Type B pancreatic cell (in vitro differentiated cells): ENCODE data around the gene C11orf98. TPM values are rescaled to one million over a fixed set of nuclear protein-coding genes. Genes with fewer than 3 reads are reported as not detected.
"Not testable (repeated sequence)": the region's sequence is repeated elsewhere in the genome, so short reads cannot be mapped to it uniquely, and the experiment has no call there.

Experiments used
- DNase-seq: peaks from one replicate; pipeline ENCODE4 v3.0.0; 2021; ENCODE audit warnings: mixed read lengths; ENCODE audit not compliant: unreplicated experiment; ENCODE audit errors: extremely low spot score
- H3K27ac Mint-ChIP-seq: 2 replicates; pipeline ENCODE4 v1.8.0; 2021; ENCODE audit warnings: mild to moderate bottlenecking, mixed read lengths
- H3K27me3 Mint-ChIP-seq: 2 replicates; pipeline ENCODE4 v1.8.0; 2021; ENCODE audit warnings: mixed read lengths
- H3K36me3 Mint-ChIP-seq: 2 replicates; pipeline ENCODE4 v1.8.0; 2021; ENCODE audit warnings: mixed read lengths
- H3K4me1 Mint-ChIP-seq: one replicate; pipeline ENCODE4 v1.8.0; 2021; ENCODE audit warnings: mixed read lengths; ENCODE audit not compliant: unreplicated experiment
- H3K4me3 Mint-ChIP-seq: 2 replicates; pipeline ENCODE4 v1.8.0; 2021; ENCODE audit warnings: mild to moderate bottlenecking, mixed read lengths
- H3K9me3 Mint-ChIP-seq: 2 replicates; pipeline ENCODE4 v1.8.0; 2021; ENCODE audit warnings: mixed read lengths
- CTCF ChIP-seq: fragments of 200-600 bp; sonication (generic); conservative IDR thresholded peaks from 2 replicates; pipeline ENCODE4 v1.5.0; 2021; ENCODE audit warnings: antibody characterized with exemption, mild to moderate bottlenecking
- total RNA-seq: library from RNA; stranded (reverse); gene quantifications from 2 replicates; pipeline ENCODE4 v1.2.1, GENCODE V29; 2021; ENCODE audit warnings: low replicate concordance

The C11orf98 gene
- total RNA-seq, 1 donor from 2014 or later = 69.2 TPM

GRCh38 chr11:62705880-62706849 is 41.2 kb upstream of the C11orf98 start:
- Mint-ChIP-seq H3K36me3 (peaks cover 13% of the 10 kb centered on the region), H3K27ac (peak overlapping the region; percentile 90), H3K9me3 (no peaks in the 10 kb centered on the region)

GRCh38 chr11:62705413-62705812 is 40.4 kb upstream of the C11orf98 start:
- peak overlapping the region; percentile 95 for H3K4me3 Mint-ChIP-seq
- H3K27ac Mint-ChIP-seq = peak overlapping the region; percentile 90
- H3K9me3 Mint-ChIP-seq = no peaks in the 10 kb centered on the region
- peaks cover 33% of the 10 kb centered on the region for H3K4me1 Mint-ChIP-seq
- TF ChIP-seq CTCF = no peak
- H3K36me3 Mint-ChIP-seq = peaks cover 12% of the 10 kb centered on the region
- no peaks in the 10 kb centered on the region for H3K27me3 Mint-ChIP-seq
- no peak for DNase-seq

More at GRCh38 chr11:62705880-62706849, 41.2 kb upstream of the C11orf98 start:
- peak; percentile 97 for DNase-seq
- no peak for TF ChIP-seq CTCF
- Mint-ChIP-seq H3K4me3 (peak overlapping the region; percentile 95), H3K4me1 (peaks cover 33% of the 10 kb centered on the region), H3K27me3 (no peaks in the 10 kb centered on the region)

- H3K36me3 Mint-ChIP-seq = peaks cover 12% of the 10 kb centered on the region
- H3K4me3 Mint-ChIP-seq, H3K27ac Mint-ChIP-seq, DNase-seq, H3K9me3 Mint-ChIP-seq, H3K27me3 Mint-ChIP-seq: not testable (repeated sequence)
- H3K4me1 Mint-ChIP-seq = peaks cover 23% of the 10 kb centered on the region
Measured at GRCh38 chr11:62703921-62704320, 38.9 kb upstream of the C11orf98 start.

GRCh38 chr11:62702246-62702645 is 37.2 kb upstream of the C11orf98 start:
- peaks cover 16% of the 10 kb centered on the region for H3K36me3 Mint-ChIP-seq
- no peaks in the 10 kb centered on the region for H3K9me3 Mint-ChIP-seq
- no peaks in the 10 kb centered on the region for H3K27me3 Mint-ChIP-seq
- TF ChIP-seq CTCF = no peak
- H3K4me1 Mint-ChIP-seq = peaks cover 12% of the 10 kb centered on the region
- no peak overlapping the region for H3K27ac Mint-ChIP-seq
- H3K4me3 Mint-ChIP-seq = no peak overlapping the region
- no peak for DNase-seq

- Mint-ChIP-seq H3K4me3 (no peak overlapping the region), H3K27ac (no peak overlapping the region), H3K4me1 (peaks cover 9% of the 10 kb centered on the region), H3K27me3 (no peaks in the 10 kb centered on the region), H3K9me3 (no peaks in the 10 kb centered on the region), H3K36me3 (peaks cover 26% of the 10 kb centered on the region)
- no peak for DNase-seq
- TF ChIP-seq CTCF = peak; percentile 88
Measured at GRCh38 chr11:62694455-62695167, 29.6 kb upstream of the C11orf98 start.

- not testable (repeated sequence) for H3K27ac Mint-ChIP-seq, H3K4me3 Mint-ChIP-seq, H3K9me3 Mint-ChIP-seq, H3K27me3 Mint-ChIP-seq, DNase-seq
- H3K4me1 Mint-ChIP-seq = peaks cover 11% of the 10 kb centered on the region
- peaks cover 24% of the 10 kb centered on the region for H3K36me3 Mint-ChIP-seq
Measured at GRCh38 chr11:62693624-62694023, 28.6 kb upstream of the C11orf98 start.
